ENCODE data around the gene TTBK2. TPM values are rescaled to one million over a fixed set of nuclear protein-coding genes. Genes with fewer than 3 reads are reported as not detected.
"Not testable (repeated sequence)": the region's sequence is repeated elsewhere in the genome, so short reads cannot be mapped to it uniquely, and the experiment has no call there.

Gene TTBK2
- total and polyA plus RNA-seq, 10 of the 15 experiments (the other 5 are each of a cell fraction or from before 2014, with no cell fraction given), result 0.66 to 9.1 (median 3.7) TPM

- intact Hi-C loops (cut with micrococcal nuclease; ENCODE audit: unreplicated experiment); H3K36me3 ChIP-seq (ENCODE audit: control insufficient read depth in 2 of 2, insufficient read depth in 2 of 2, low read length in 1 of 2): not testable (repeated sequence)
Measured at GRCh38 chr15:42948898-42949297, 28.3 kb upstream of the TTBK2 start.

GRCh38 chr15:42940527-42940926 is 19.9 kb upstream of the TTBK2 start:
- FAIRE-seq, result no peak

More at GRCh38 chr15:42948898-42949297, 28.3 kb upstream of the TTBK2 start:
- H4K20me1 ChIP-seq (ENCODE audit: control insufficient read depth, insufficient read depth); CTCF ChIA-PET; POLR2A ChIA-PET; H3K27me3 ChIP-seq (replicated peaks in 1 of 2; ENCODE audit: control insufficient read depth in 2 of 2, insufficient read depth in 2 of 2, low read length in 1 of 2); H3K79me2 ChIP-seq (ENCODE audit: control insufficient read depth, insufficient read depth, low read length); H3K9ac ChIP-seq (ENCODE audit: control insufficient read depth, insufficient read depth, low read length); in situ Hi-C loops (cut with MboI); BruUV-seq (replicated peaks); H3K4me2 ChIP-seq (ENCODE audit: control insufficient read depth, insufficient read depth); ATAC-seq; H3K9me3 ChIP-seq (replicated peaks; ENCODE audit: control insufficient read depth, insufficient read depth, low read length); RAD21 ChIA-PET (ENCODE audit: unreplicated experiment); DNase-seq (ENCODE audit: low read depth, low spot score); H3K27ac ChIP-seq (ENCODE audit: control insufficient read depth, insufficient read depth); H2AFZ ChIP-seq (ENCODE audit: control insufficient read depth, low read depth, low read length); SMC1A ChIA-PET (ENCODE audit: uncharacterized antibody, unreplicated experiment); H3K4me1 ChIP-seq (ENCODE audit: control insufficient read depth, insufficient read depth, low read length); H3K4me3 ChIP-seq; FAIRE-seq: not testable (repeated sequence)
- WGBS (ENCODE audit: insufficient coverage, insufficient replicate concordance, low lambda C conversion rate, missing lambda C conversion rate), result 87% methylated on average over 3 of the region's 3 CpGs

More at GRCh38 chr15:42940527-42940926, 19.9 kb upstream of the TTBK2 start:
- no peak overlapping the region for H3K27ac ChIP-seq (ENCODE audit: control insufficient read depth, insufficient read depth)
- in situ Hi-C loops (cut with MboI) (no loop called here), intact Hi-C loops (cut with micrococcal nuclease; ENCODE audit: unreplicated experiment) (no loop called here)
- H3K4me1 ChIP-seq (ENCODE audit: control insufficient read depth, insufficient read depth, low read length), result no peaks in the 10 kb centered on the region
- ATAC-seq (no peak), DNase-seq (ENCODE audit: low read depth, low spot score) (no peak)
- H3K9ac ChIP-seq (ENCODE audit: control insufficient read depth, insufficient read depth, low read length), result no peak overlapping the region
- H3K4me2 ChIP-seq (ENCODE audit: control insufficient read depth, insufficient read depth), result no peak overlapping the region
- H3K79me2 ChIP-seq (ENCODE audit: control insufficient read depth, insufficient read depth, low read length), result no peaks in the 10 kb centered on the region
- TF ChIP-seq NR2F1 (conservative IDR thresholded peaks at IDR 0.05) (no peak), SPI1 (IDR thresholded peaks at IDR 0.05; ENCODE audit: borderline replicate concordance, insufficient read depth, low read depth, low read length) (no peak), RFX5 (IDR thresholded peaks at IDR 0.05; ENCODE audit: low read depth, low read length) (no peak)
- no peaks in the 10 kb centered on the region for H4K20me1 ChIP-seq (ENCODE audit: control insufficient read depth, insufficient read depth)
- no peak overlapping the region for H2AFZ ChIP-seq (ENCODE audit: control insufficient read depth, low read depth, low read length)
- no TSS peak for BruUV-seq (replicated peaks)
- H3K27me3 ChIP-seq (replicated peaks in 1 of 2; ENCODE audit: control insufficient read depth in 2 of 2, insufficient read depth in 2 of 2, low read length in 1 of 2), result no peaks in the 10 kb centered on the region
- no peaks in the 10 kb centered on the region; a peak in 1 of 4 replicates for H3K36me3 ChIP-seq (ENCODE audit: control insufficient read depth in 2 of 2, insufficient read depth in 2 of 2, low read length in 1 of 2)
- ChIA-PET POLR2A (interaction anchor here (0.5 kb wide), 2 partner anchors 180 to 218 kb away, joined by 3 to 6 read pairs; no protein-coding TSS in a partner anchor), SMC1A (ENCODE audit: uncharacterized antibody, unreplicated experiment) (no interaction called here), CTCF (no interaction called here), RAD21 (ENCODE audit: unreplicated experiment) (no interaction called here)
- WGBS (ENCODE audit: insufficient coverage, insufficient replicate concordance, low lambda C conversion rate, missing lambda C conversion rate), result 44% methylated on average over 1 of the region's 1 CpG
- H3K9me3 ChIP-seq (replicated peaks; ENCODE audit: control insufficient read depth, insufficient read depth, low read length), result no peaks in the 10 kb centered on the region
- no peak overlapping the region for H3K4me3 ChIP-seq
